Activated T-cell treated with anti-CD3 and anti-CD28 coated beads, Interleukin-2, amount 50 U/mL, for 1 hour (primary cell): ENCODE results near the gene IL1R2.

Experiments used
- DNase-seq: peaks from one replicate; pipeline ENCODE4 v3.0.0-alpha.2; 2020

IL1R2 gene

GRCh38 chr2:102044967-102045489, 53.3 kb downstream of the IL1R2 start:
- DNase-seq, result no peak

- no peak for DNase-seq
These were observed 53.9 kb downstream of the IL1R2 start for GRCh38 chr2:102045697-102046096.

GRCh38 chr2:102046135-102046986, 54.6 kb downstream of the IL1R2 start:
- no peak for DNase-seq

GRCh38 chr2:102048465-102048864, 56.7 kb downstream of the IL1R2 start:
- DNase-seq, result no peak

GRCh38 chr2:102049756-102050443, 58.1 kb downstream of the IL1R2 start:
- DNase-seq, result no peak

- DNase-seq, result no peak
These were observed 59.2 kb downstream of the IL1R2 start for GRCh38 chr2:102050854-102051391.

GRCh38 chr2:102051692-102052277, 60.0 kb downstream of the IL1R2 start:
- no peak for DNase-seq

- no peak for DNase-seq
These were observed 60.6 kb downstream of the IL1R2 start for GRCh38 chr2:102052365-102052764.

GRCh38 chr2:102053096-102053495, 61.3 kb downstream of the IL1R2 start:
- DNase-seq, result no peak

- no peak for DNase-seq
These were observed 63.7 kb downstream of the IL1R2 start for GRCh38 chr2:102055346-102055990.

- DNase-seq, result no peak
These were observed 64.4 kb downstream of the IL1R2 start for GRCh38 chr2:102056079-102056581.

GRCh38 chr2:102057502-102058292, 65.9 kb downstream of the IL1R2 start:
- no peak for DNase-seq

- no peak for DNase-seq
These were observed 66.6 kb downstream of the IL1R2 start for GRCh38 chr2:102058293-102058833.

- DNase-seq, result no peak
These were observed 67.4 kb downstream of the IL1R2 start for GRCh38 chr2:102059151-102059550.

GRCh38 chr2:102060047-102060446, 68.3 kb downstream of the IL1R2 start:
- DNase-seq, result no peak

- DNase-seq, result no peak
These were observed 69.0 kb downstream of the IL1R2 start for GRCh38 chr2:102060792-102061191.

- DNase-seq, result no peak
These were observed 69.5 kb downstream of the IL1R2 start for GRCh38 chr2:102061286-102061699.

GRCh38 chr2:102061962-102062795, 70.4 kb downstream of the IL1R2 start:
- no peak for DNase-seq

- DNase-seq, result no peak
These were observed 71.0 kb downstream of the IL1R2 start for GRCh38 chr2:102062802-102063201.

- DNase-seq, result no peak
These were observed 71.7 kb downstream of the IL1R2 start for GRCh38 chr2:102063487-102063911.
